Vagina (tissue), 2 donors: ENCODE measurements around the gene PTPRN. TPM values are rescaled to one million over a fixed set of nuclear protein-coding genes. Genes with fewer than 3 reads are reported as not detected.
"Not testable (repeated sequence)": the region's sequence is repeated elsewhere in the genome, so short reads cannot be mapped to it uniquely, and the experiment has no call there.

Experiments used
- DNase-seq, 2 donors: peaks; one replicate each; pipeline ENCODE4 v3.0.0-alpha.2; 2017; ENCODE audit errors: extremely low spot score in 2 of 2
- H3K27ac ChIP-seq: fragments of 200-600 bp; sonication (generic); one replicate; pipeline ENCODE4 v1.5.1; 2019
- H3K27me3 ChIP-seq: fragments of 200-600 bp; sonication (generic); one replicate; pipeline ENCODE4 v1.5.1; 2019
- H3K36me3 ChIP-seq, 2 donors: fragments of 200-600 bp; sonication (generic); one replicate each; pipeline ENCODE4 v1.5.1; 2017 to 2019
- H3K4me1 ChIP-seq: fragments of 200-600 bp; sonication (generic); one replicate; pipeline ENCODE4 v1.5.1; 2019
- H3K4me3 ChIP-seq, 2 donors: fragments of 200-600 bp; sonication (generic); 1 replicate in 1 of 2; 2 replicates in 1 of 2; pipeline ENCODE4 v1.5.1; 2016 to 2019
- H3K9me3 ChIP-seq: fragments of 200-600 bp; sonication (generic); one replicate; pipeline ENCODE4 v1.5.1; 2019
- CTCF ChIP-seq, 3 experiments: fragments of 450-650 bp in 2 of 3; fragments of 200-600 bp in 1 of 3; sonication (generic) in 1 of 3; IDR thresholded peaks; one replicate each; pipeline ENCODE4 v1.5.1; 2017 to 2019; ENCODE audit warnings: antibody characterized with exemption in 3 of 3, mild to moderate bottlenecking in 2 of 3, moderate library complexity in 2 of 3
- POLR2A ChIP-seq, 2 donors: fragments of 450-650 bp; IDR thresholded peaks; one replicate each; pipeline ENCODE4 v1.6.1; 2017; ENCODE audit warnings: antibody characterized with exemption in 2 of 2, mild to moderate bottlenecking in 2 of 2, moderate library complexity in 2 of 2
- POLR2AphosphoS5 ChIP-seq, 2 donors: sonication (generic); formaldehyde crosslinking; IDR thresholded peaks; one replicate each; pipeline ENCODE4 v1.9.0; 2017; ENCODE audit warnings: antibody characterized with exemption in 2 of 2, mild to moderate bottlenecking in 2 of 2, low read depth in 1 of 2; ENCODE audit not compliant: insufficient read depth in 1 of 2
- intact Hi-C: fragments of 100-400 bp; cut with DNase I; formaldehyde crosslinking; loops from one replicate; pipeline ENCODE4 v1.15.1; 2023
- total RNA-seq: library from RNA; depleted of rRNA; stranded (reverse); fragments of >200 nt; gene quantifications from one replicate; pipeline ENCODE4 v1.2.3, GENCODE V29; 2016

The PTPRN gene
- total RNA-seq, 1 donor from 2014 or later: 7.6 TPM

- Histone ChIP-seq H3K9me3 (no peaks in the 10 kb centered on the region), H3K4me3 (no peak overlapping the region), H3K4me1 (no peaks in the 10 kb centered on the region), H3K36me3 (no peaks in the 10 kb centered on the region), H3K27me3 (no peaks in the 10 kb centered on the region), H3K27ac (no peak overlapping the region)
- no peak for DNase-seq
- TF ChIP-seq POLR2AphosphoS5 (IDR thresholded peaks at IDR 0.05; ENCODE audit: insufficient read depth in 1 of 2, low read depth in 1 of 2) (no peak), POLR2A (IDR thresholded peaks at IDR 0.05) (no peak), CTCF (IDR thresholded peaks at IDR 0.05) (no peak)
- intact Hi-C loops: no loop called here
Measured at GRCh38 chr2:219325657-219326315, 16.6 kb upstream of the PTPRN start.

- TF ChIP-seq CTCF (IDR thresholded peaks at IDR 0.05) (no peak), POLR2A (IDR thresholded peaks at IDR 0.05) (no peak), POLR2AphosphoS5 (IDR thresholded peaks at IDR 0.05; ENCODE audit: insufficient read depth in 1 of 2, low read depth in 1 of 2) (no peak)
- no peaks in the 10 kb centered on the region for H3K9me3 ChIP-seq
- intact Hi-C loops: no loop called here
- no peak overlapping the region for H3K27ac ChIP-seq
- DNase-seq: no peak
- H3K27me3 ChIP-seq: no peaks in the 10 kb centered on the region
- H3K4me1 ChIP-seq: no peaks in the 10 kb centered on the region
- no peak overlapping the region for H3K4me3 ChIP-seq
- H3K36me3 ChIP-seq: no peaks in the 10 kb centered on the region
Measured at GRCh38 chr2:219325136-219325535, 15.9 kb upstream of the PTPRN start.

- H3K4me3 ChIP-seq: no peak overlapping the region
- H3K36me3 ChIP-seq: no peaks in the 10 kb centered on the region
- TF ChIP-seq POLR2A (IDR thresholded peaks at IDR 0.05): no peak
- no peak for TF ChIP-seq CTCF (IDR thresholded peaks at IDR 0.05)
- no peak for TF ChIP-seq POLR2AphosphoS5 (IDR thresholded peaks at IDR 0.05; ENCODE audit: insufficient read depth in 1 of 2, low read depth in 1 of 2)
- intact Hi-C loops: no loop called here
- no peaks in the 10 kb centered on the region for H3K4me1 ChIP-seq
- no peaks in the 10 kb centered on the region for H3K9me3 ChIP-seq
- H3K27me3 ChIP-seq: no peaks in the 10 kb centered on the region
- DNase-seq: no peak
- H3K27ac ChIP-seq: no peak overlapping the region
Measured at GRCh38 chr2:219323434-219323833, 14.2 kb upstream of the PTPRN start.

- intact Hi-C loops: no loop called here
- no peak overlapping the region for H3K27ac ChIP-seq
- no peak for TF ChIP-seq POLR2AphosphoS5 (IDR thresholded peaks at IDR 0.05; ENCODE audit: insufficient read depth in 1 of 2, low read depth in 1 of 2)
- no peak for TF ChIP-seq POLR2A (IDR thresholded peaks at IDR 0.05)
- TF ChIP-seq CTCF (IDR thresholded peaks at IDR 0.05): no peak
- H3K36me3 ChIP-seq: no peaks in the 10 kb centered on the region
- H3K4me1 ChIP-seq: no peaks in the 10 kb centered on the region
- no peaks in the 10 kb centered on the region for H3K9me3 ChIP-seq
- H3K27me3 ChIP-seq: no peaks in the 10 kb centered on the region
- H3K4me3 ChIP-seq: no peak overlapping the region
- peak in 1 of 2 donors; percentile 52 for DNase-seq
Measured at GRCh38 chr2:219314804-219315468, 5.7 kb upstream of the PTPRN start.

- H3K9me3 ChIP-seq, H3K36me3 ChIP-seq, H3K27me3 ChIP-seq, DNase-seq, H3K4me3 ChIP-seq, intact Hi-C loops, H3K4me1 ChIP-seq, H3K27ac ChIP-seq: not testable (repeated sequence)
Measured at GRCh38 chr2:219312683-219313263, 3.6 kb upstream of the PTPRN start.
